Measurements from ENCODE around the gene A4GALT. TPM values are rescaled to one million over a fixed set of nuclear protein-coding genes. Genes with fewer than 3 reads are reported as not detected.

The A4GALT gene
- 14.4 to 25.8 TPM (median 22.1 TPM) in 5 replicates for total RNA-seq (2022; extraction: Qiagen RNA extraction)

GRCh38 chr22:42720263-42721044 is at the start of gene A4GALT:
TSS of gene A4GALT (minus strand) at chr22:42720870. CDS start at chr22:42693951, 26,919 bp downstream.

DNA sequence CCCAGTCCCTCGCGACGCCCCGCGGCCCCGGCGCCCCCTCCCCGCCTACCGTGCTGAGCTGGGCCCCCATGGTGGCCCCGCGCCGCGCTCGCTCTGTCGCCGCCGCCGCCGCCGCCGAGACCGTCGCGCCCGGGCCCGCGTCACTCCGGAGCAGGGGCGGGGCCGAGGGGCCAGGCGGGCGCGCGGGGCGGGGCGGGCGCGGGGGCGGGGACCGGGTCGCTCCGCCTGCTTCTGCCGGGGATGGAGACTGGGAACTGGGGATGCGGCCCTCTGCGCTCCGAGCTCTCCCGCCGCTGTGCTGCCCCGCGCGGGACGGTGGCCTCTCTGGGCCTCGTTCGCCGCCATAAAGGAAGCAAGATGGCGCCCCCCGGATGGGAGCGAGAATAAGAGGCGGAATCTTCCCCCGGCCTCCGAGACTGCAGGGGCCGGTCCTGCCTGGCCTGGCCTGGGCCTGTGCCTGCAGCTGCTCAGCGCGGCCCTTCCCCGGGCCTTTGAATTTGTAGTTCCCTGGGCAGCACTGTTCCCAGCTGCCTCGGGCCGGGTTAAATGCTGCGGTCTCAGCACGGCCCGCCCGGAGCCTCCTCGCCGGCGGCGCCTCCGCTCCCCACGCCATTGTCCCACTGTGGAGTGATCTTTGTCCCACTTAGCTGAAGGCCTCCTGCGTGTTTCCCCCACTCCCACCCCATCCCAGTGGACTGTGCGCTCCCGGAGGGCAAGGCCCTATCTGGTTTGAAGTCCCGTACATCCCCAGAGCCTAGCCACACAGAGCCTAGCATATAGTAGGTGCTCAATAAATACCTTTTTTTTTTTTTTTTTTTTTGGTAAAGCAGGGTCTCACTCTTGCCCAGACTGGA is 71.2 kb downstream of the A4GALT start, which contains the start of gene CYB5R3:
Gene CYB5R3, minus strand, starts transcription at position 147 of the 854 bp plus-strand sequence. Its CDS starts 77 bp downstream, at position 70.

Other genes with a start within 250 kb of the A4GALT start
- 46.3 to 60.8 TPM (median 56.5 TPM) in 5 replicates for gene RRP7A, start 201.1 kb downstream of the A4GALT start, total RNA-seq (2022; extraction: Qiagen RNA extraction)
- 0.28 to 0.56 TPM (median 0.29 TPM) in 5 replicates for gene SERHL2, start 166.9 kb downstream of the A4GALT start, total RNA-seq (2022; extraction: Qiagen RNA extraction)
- 34.8 to 40.7 TPM (median 38.9 TPM) in 5 replicates for gene POLDIP3, start 106.0 kb downstream of the A4GALT start, total RNA-seq (2022; extraction: Qiagen RNA extraction)
- not detected in 5 replicates for gene ATP5MGL, start 80.3 kb downstream of the A4GALT start, total RNA-seq (2022; extraction: Qiagen RNA extraction)
- gene CYB5R3, start 71.5 kb downstream of the A4GALT start, total RNA-seq (2022; extraction: Qiagen RNA extraction): 96.6 to 124 TPM (median 116 TPM) in 5 replicates
- 18.7 to 23.2 TPM (median 22.4 TPM) in 5 replicates for gene ARFGAP3, start 136.4 kb upstream of the A4GALT start, total RNA-seq (2022; extraction: Qiagen RNA extraction)

Data from A549 treated with Mapracorat at 1 μM for 4 hours (cell line).